H9 (cell line): ENCODE data around the gene ASXL1. TPM values are rescaled to one million over a fixed set of nuclear protein-coding genes. Genes with fewer than 3 reads are reported as not detected.

Experiments
- DNase-seq: peaks from one replicate; pipeline ENCODE4 v3.0.0-alpha.2; 2017
- H2AFZ ChIP-seq: one replicate; pipeline ENCODE4 v1.6.1; 2013; ENCODE audit warnings: mild to moderate bottlenecking, low read length, control low read depth, moderate library complexity
- H2AK5ac ChIP-seq: 2 replicates; pipeline ENCODE4 v1.6.1; 2013; ENCODE audit warnings: low read length, control low read depth, mixed read lengths; ENCODE audit not compliant: insufficient read length
- H2BK120ac ChIP-seq: one replicate; pipeline ENCODE4 v1.6.1; 2013; ENCODE audit warnings: low read depth, mild to moderate bottlenecking, low read length, control low read depth, inconsistent platforms; ENCODE audit not compliant: poor library complexity, severe bottlenecking
- H2BK12ac ChIP-seq: 2 replicates; pipeline ENCODE4 v1.6.1; 2013; ENCODE audit warnings: low read length, control low read depth, mixed read lengths, low read depth; ENCODE audit not compliant: insufficient read length
- H2BK15ac ChIP-seq: 2 replicates; pipeline ENCODE4 v1.6.1; 2013; ENCODE audit warnings: low read depth, low read length, control low read depth
- H2BK20ac ChIP-seq: one replicate; pipeline ENCODE4 v1.6.1; 2013; ENCODE audit warnings: low read depth, mild to moderate bottlenecking, low read length, control low read depth, inconsistent platforms; ENCODE audit not compliant: poor library complexity, severe bottlenecking
- H2BK5ac ChIP-seq: 2 replicates; pipeline ENCODE4 v1.6.1; 2013; ENCODE audit warnings: low read length, control low read depth, mixed read lengths; ENCODE audit not compliant: insufficient read length
- H3K14ac ChIP-seq: 2 replicates; pipeline ENCODE4 v1.6.1; 2013; ENCODE audit warnings: low read length, control low read depth; ENCODE audit not compliant: insufficient read depth
- H3K18ac ChIP-seq: 2 replicates; pipeline ENCODE4 v1.6.1; 2013; ENCODE audit warnings: low read depth, mild to moderate bottlenecking, mixed read lengths, low read length, control low read depth; ENCODE audit not compliant: insufficient read length
- H3K23ac ChIP-seq: 2 replicates; pipeline ENCODE4 v1.6.1; 2013; ENCODE audit warnings: low read length, control low read depth, mixed read lengths, low read depth; ENCODE audit not compliant: insufficient read length
- H3K23me2 ChIP-seq: 2 replicates; pipeline ENCODE4 v1.6.1; 2013; ENCODE audit warnings: low read depth, mild to moderate bottlenecking, mixed read lengths, low read length, control low read depth; ENCODE audit not compliant: insufficient read length, poor library complexity, severe bottlenecking
- H3K27ac ChIP-seq: 2 replicates; pipeline ENCODE4 v1.5.1; 2013; ENCODE audit warnings: low read length, control low read depth, mixed read lengths, low read depth; ENCODE audit not compliant: insufficient read length
- H3K27me3 ChIP-seq: 2 replicates; pipeline ENCODE4 v1.6.1; 2013; ENCODE audit warnings: low read length, control low read depth, inconsistent platforms; ENCODE audit not compliant: insufficient read depth
- H3K4ac ChIP-seq: 2 replicates; pipeline ENCODE4 v1.6.1; 2013; ENCODE audit warnings: low read depth, mild to moderate bottlenecking, control low read depth, inconsistent platforms, low read length, moderate library complexity
- H3K4me1 ChIP-seq: 2 replicates; pipeline ENCODE4 v1.6.1; 2013; ENCODE audit warnings: low read length, control low read depth, inconsistent platforms; ENCODE audit not compliant: insufficient read depth
- H3K4me2 ChIP-seq: 2 replicates; pipeline ENCODE4 v1.6.1; 2013; ENCODE audit warnings: low read length, control low read depth, mixed read lengths; ENCODE audit not compliant: insufficient read length, insufficient read depth
- H3K56ac ChIP-seq: 2 replicates; pipeline ENCODE4 v1.6.1; 2013; ENCODE audit warnings: low read depth, mild to moderate bottlenecking, mixed read lengths, low read length, control low read depth; ENCODE audit not compliant: insufficient read length
- H3K79me1 ChIP-seq: 2 replicates; pipeline ENCODE4 v1.6.1; 2013; ENCODE audit warnings: low read depth, mild to moderate bottlenecking, moderate library complexity, low read length, control low read depth, inconsistent platforms; ENCODE audit not compliant: insufficient read depth, poor library complexity, severe bottlenecking
- H3K79me2 ChIP-seq: 2 replicates; pipeline ENCODE4 v1.6.1; 2013; ENCODE audit warnings: low read length, control low read depth, inconsistent platforms; ENCODE audit not compliant: insufficient read depth
- H3K9ac ChIP-seq: 2 replicates; pipeline ENCODE4 v1.6.1; 2013; ENCODE audit warnings: low read length, control low read depth, mixed read lengths; ENCODE audit not compliant: insufficient read length; ENCODE audit errors: extremely low read depth
- H3K9me3 ChIP-seq: one replicate; pipeline ENCODE4 v1.6.1; 2013; ENCODE audit warnings: low read depth, low read length, inconsistent platforms; ENCODE audit not compliant: control insufficient read depth
- H3T11ph ChIP-seq: one replicate; pipeline ENCODE4 v1.6.1; 2013; ENCODE audit warnings: mild to moderate bottlenecking, low read length, control low read depth, inconsistent platforms
- H4K20me1 ChIP-seq: one replicate; pipeline ENCODE4 v1.6.1; 2013; ENCODE audit not compliant: control insufficient read depth, insufficient read length, insufficient read depth
- H4K5ac ChIP-seq: 2 replicates; pipeline ENCODE4 v1.6.1; 2013; ENCODE audit warnings: low read depth, mild to moderate bottlenecking, mixed read lengths, low read length, control low read depth; ENCODE audit not compliant: insufficient read length
- H4K8ac ChIP-seq: replicated peaks from 2 replicates; pipeline ENCODE4 v1.6.1; 2013; ENCODE audit warnings: low read length, control low read depth, mixed read lengths, low read depth; ENCODE audit not compliant: insufficient read length
- H4K91ac ChIP-seq: 2 replicates; pipeline ENCODE4 v1.6.1; 2013; ENCODE audit warnings: low read depth, mild to moderate bottlenecking, moderate library complexity, mixed read lengths, low read length, control low read depth; ENCODE audit not compliant: insufficient read length
- H3K27ac Mint-ChIP-seq, 3 experiments: 2 replicates in 2 of 3; 3 replicates in 1 of 3; pipeline ENCODE4 v1.8.0; 2020 to 2021; ENCODE audit warnings: mixed read lengths in 3 of 3, mild to moderate bottlenecking in 1 of 3, moderate library complexity in 1 of 3
- H3K27me3 Mint-ChIP-seq: 2 replicates; pipeline ENCODE4 v1.8.0; 2021; ENCODE audit warnings: low read depth, mild to moderate bottlenecking, moderate library complexity, mixed read lengths
- H3K36me3 Mint-ChIP-seq, 3 experiments: 2 replicates in 2 of 3; 3 replicates in 1 of 3; pipeline ENCODE4 v1.8.0; 2020 to 2021; ENCODE audit warnings: low read depth in 3 of 3, mixed read lengths in 3 of 3; ENCODE audit not compliant: insufficient read depth in 1 of 3
- H3K4me1 Mint-ChIP-seq, 2 experiments: 2 replicates each; pipeline ENCODE4 v1.8.0; 2020; ENCODE audit warnings: mixed read lengths in 2 of 2
- H3K4me3 Mint-ChIP-seq, 2 experiments: 2 replicates in 1 of 2; 3 replicates in 1 of 2; pipeline ENCODE4 v1.8.0; 2020 to 2021; ENCODE audit warnings: mild to moderate bottlenecking in 2 of 2, mixed read lengths in 2 of 2, moderate library complexity in 1 of 2
- H3K9me3 Mint-ChIP-seq, 2 experiments: 2 replicates in 1 of 2; 3 replicates in 1 of 2; pipeline ENCODE4 v1.8.0; 2020; ENCODE audit warnings: mild to moderate bottlenecking in 2 of 2, mixed read lengths in 2 of 2, moderate library complexity in 1 of 2
- CTCF ChIP-seq: fragments of 200-600 bp; sonication (generic); conservative IDR thresholded peaks from 3 replicates; pipeline ENCODE4 v1.8.0; 2021; ENCODE audit warnings: antibody characterized with exemption, mild to moderate bottlenecking
- WGBS: extraction: QIAGEN DNeasy Blood & Tissue Kit; methylation state at CpG from one replicate; pipeline ENCODE4 v1.1.7; 2013; ENCODE audit warnings: missing lambda C conversion rate, low lambda C conversion rate, mixed read lengths; ENCODE audit not compliant: insufficient read length; ENCODE audit errors: extremely low coverage; 5-methylcytosine and 5-hydroxymethylcytosine counted together
- total RNA-seq: library from RNA; stranded (reverse); gene quantifications from 2 replicates; pipeline ENCODE4 v1.2.1, GENCODE V29; 2021

Gene ASXL1
- total RNA-seq, 1 experiment from 2014 or later = 39.5 TPM

GRCh38 chr20:32487381-32487780, 129.2 kb downstream of the ASXL1 start:
- no peak overlapping the region for H4K8ac ChIP-seq
- H3K4me2 ChIP-seq = no peak overlapping the region
- H3K27me3 Mint-ChIP-seq = peaks cover 36% of the 10 kb centered on the region
- peaks cover 11 to 13% of the 10 kb centered on the region in 2 experiments for H3K4me1 Mint-ChIP-seq
- H2BK15ac ChIP-seq = no peak overlapping the region
- no peak overlapping the region for H2BK20ac ChIP-seq
- no peak overlapping the region for H2BK120ac ChIP-seq
- no peaks in the 10 kb centered on the region for H4K20me1 ChIP-seq
- no peaks in the 10 kb centered on the region for H3K9me3 ChIP-seq
- TF ChIP-seq CTCF = no peak
- peaks cover 0 to 2% (median 0%) of the 10 kb centered on the region in 3 experiments; a peak in 1 of 7 replicates for H3K36me3 Mint-ChIP-seq
- no peak overlapping the region for H4K91ac ChIP-seq
- no peak overlapping the region for H3K56ac ChIP-seq
- H4K5ac ChIP-seq = no peak overlapping the region
- H3K18ac ChIP-seq = no peak overlapping the region
- H3K23me2 ChIP-seq = peaks cover 9% of the 10 kb centered on the region
- WGBS = no CpG with 5 or more reads among the region's 3 CpGs
- H3K79me1 ChIP-seq = no peaks in the 10 kb centered on the region
- H3K4ac ChIP-seq = no peak overlapping the region
- no peaks in the 10 kb centered on the region for H3K27me3 ChIP-seq
- H2AFZ ChIP-seq = no peak overlapping the region
- no peak overlapping the region for H2BK5ac ChIP-seq
- no peak overlapping the region for H3K14ac ChIP-seq
- peaks cover 2 to 3% of the 10 kb centered on the region in 2 experiments; a peak in 3 of 5 replicates for H3K9me3 Mint-ChIP-seq
- no peak overlapping the region for H3K4me3 Mint-ChIP-seq
- no peak overlapping the region for H3K27ac ChIP-seq
- H3K4me1 ChIP-seq = no peaks in the 10 kb centered on the region
- no peak overlapping the region for H2AK5ac ChIP-seq
- no peak for DNase-seq
- H3T11ph ChIP-seq = no peak overlapping the region
- H3K9ac ChIP-seq = no peak overlapping the region
- no peak overlapping the region for H3K27ac Mint-ChIP-seq
- H3K23ac ChIP-seq = no peak overlapping the region
- H3K79me2 ChIP-seq = no peaks in the 10 kb centered on the region
- no peak overlapping the region for H2BK12ac ChIP-seq
